Measurements from ENCODE around the gene ACRBP.
"Not testable (repeated sequence)": the region's sequence is repeated elsewhere in the genome, so short reads cannot be mapped to it uniquely, and the experiment has no call there.

The ACRBP gene

GRCh38 chr12:6604259-6605029 lies 42.8 kb downstream of the ACRBP start:
- TF ChIP-seq CTCF (IDR thresholded peaks at IDR 0.05) = no peak
- Histone ChIP-seq H3K27ac (peak overlapping the region; percentile 94), H3K4me1 (ENCODE audit: control insufficient read depth in 1 of 2, insufficient read depth in 1 of 2, low read depth in 1 of 2, low read length in 1 of 2) (peaks cover 33 to 35% of the 10 kb centered on the region in 2 experiments), H3K9me3 (no peaks in the 10 kb centered on the region), H3K27me3 (no peaks in the 10 kb centered on the region), H3K4me3 (ENCODE audit: low read depth in 1 of 2, low read length in 1 of 2) (peak overlapping the region; percentile 72 to 87), H3K36me3 (peaks cover 37% of the 10 kb centered on the region)

DNA sequence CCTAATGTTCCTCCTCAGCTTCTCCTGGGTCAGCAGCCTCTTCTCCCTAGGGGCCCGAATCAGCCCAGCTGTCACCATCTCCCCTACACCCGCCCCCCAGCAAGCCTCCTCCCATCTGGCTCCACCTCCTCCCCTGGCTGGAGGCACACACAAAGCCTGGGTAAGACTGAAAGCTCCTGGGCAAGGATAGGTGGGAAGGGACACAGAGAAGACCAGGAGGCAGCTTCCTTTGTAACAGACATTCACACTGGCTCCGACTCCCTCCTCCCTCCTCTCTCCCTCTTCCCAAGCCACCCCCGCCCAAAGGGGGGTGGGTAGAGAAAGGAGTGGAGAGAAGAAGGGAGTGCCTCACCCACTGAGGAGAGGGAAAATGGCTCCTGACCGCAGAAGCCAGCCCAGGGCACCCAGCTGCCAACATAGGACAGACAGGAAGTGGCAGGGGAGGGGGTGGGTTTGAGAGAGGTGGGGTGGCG lies 44.1 kb downstream of the ACRBP start:
- Histone ChIP-seq H3K9me3 (no peaks in the 10 kb centered on the region), H3K4me3 (ENCODE audit: low read depth in 1 of 2, low read length in 1 of 2) (no peak overlapping the region), H3K27me3 (no peaks in the 10 kb centered on the region), H3K27ac (no peak overlapping the region), H3K4me1 (ENCODE audit: control insufficient read depth in 1 of 2, insufficient read depth in 1 of 2, low read depth in 1 of 2, low read length in 1 of 2) (peaks cover 33 to 35% of the 10 kb centered on the region in 2 experiments), H3K36me3 (peaks cover 51% of the 10 kb centered on the region)
- no peak for TF ChIP-seq CTCF (IDR thresholded peaks at IDR 0.05)

GRCh38 chr12:6602526-6602925 lies 44.7 kb downstream of the ACRBP start:
- no peak overlapping the region for H3K4me3 ChIP-seq (ENCODE audit: low read depth in 1 of 2, low read length in 1 of 2)
- no peak for TF ChIP-seq CTCF (IDR thresholded peaks at IDR 0.05)
- peaks cover 57% of the 10 kb centered on the region for H3K36me3 ChIP-seq
- peaks cover 30 to 33% of the 10 kb centered on the region in 2 experiments for H3K4me1 ChIP-seq (ENCODE audit: control insufficient read depth in 1 of 2, insufficient read depth in 1 of 2, low read depth in 1 of 2, low read length in 1 of 2)
- no peaks in the 10 kb centered on the region for H3K27me3 ChIP-seq
- no peak overlapping the region for H3K27ac ChIP-seq
- H3K9me3 ChIP-seq = no peaks in the 10 kb centered on the region

- not testable (repeated sequence) for H3K27me3 ChIP-seq; H3K27ac ChIP-seq; H3K4me1 ChIP-seq (ENCODE audit: control insufficient read depth in 1 of 2, insufficient read depth in 1 of 2, low read depth in 1 of 2, low read length in 1 of 2); H3K4me3 ChIP-seq (ENCODE audit: low read depth in 1 of 2, low read length in 1 of 2); H3K9me3 ChIP-seq
- peaks cover 99% of the 10 kb centered on the region for H3K36me3 ChIP-seq
Measured at GRCh38 chr12:6595673-6596072, 51.6 kb downstream of the ACRBP start.

DNA sequence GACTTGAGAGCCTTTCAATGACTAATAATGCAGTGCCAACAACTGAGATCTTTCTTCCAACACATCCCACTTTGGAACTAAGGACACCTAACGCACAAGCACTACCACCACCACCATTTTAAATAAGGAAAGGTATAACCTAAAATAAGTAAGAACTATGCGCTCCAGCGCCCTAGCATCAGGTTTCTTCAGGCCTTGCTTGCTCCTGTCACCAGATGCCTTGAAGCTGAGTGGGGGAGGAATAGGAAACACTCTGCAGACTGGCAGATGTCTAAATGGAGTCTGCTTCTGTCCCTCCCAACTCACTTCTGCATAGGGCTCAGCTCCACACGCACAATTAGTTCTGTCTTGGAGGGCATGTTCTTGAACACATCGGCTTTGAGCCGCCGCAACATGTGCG lies 55.1 kb downstream of the ACRBP start:
- Histone ChIP-seq H3K4me3 (ENCODE audit: low read depth in 1 of 2, low read length in 1 of 2) (no peak overlapping the region), H3K27me3 (no peaks in the 10 kb centered on the region), H3K36me3 (peaks cover 99% of the 10 kb centered on the region), H3K4me1 (ENCODE audit: control insufficient read depth in 1 of 2, insufficient read depth in 1 of 2, low read depth in 1 of 2, low read length in 1 of 2) (no peaks in the 10 kb centered on the region), H3K9me3 (no peaks in the 10 kb centered on the region), H3K27ac (no peak overlapping the region)
- no peak for TF ChIP-seq CTCF (IDR thresholded peaks at IDR 0.05)
